CMK (cell line): ENCODE results near the gene SPATS2.
"Not testable (repeated sequence)": the region's sequence is repeated elsewhere in the genome, so short reads cannot be mapped to it uniquely, and the experiment has no call there.

Source experiments
- DNase-seq: peaks from one replicate; pipeline ENCODE4 v3.0.0-alpha.2; 2010; ENCODE audit warnings: low read depth

The SPATS2 gene

DNA sequence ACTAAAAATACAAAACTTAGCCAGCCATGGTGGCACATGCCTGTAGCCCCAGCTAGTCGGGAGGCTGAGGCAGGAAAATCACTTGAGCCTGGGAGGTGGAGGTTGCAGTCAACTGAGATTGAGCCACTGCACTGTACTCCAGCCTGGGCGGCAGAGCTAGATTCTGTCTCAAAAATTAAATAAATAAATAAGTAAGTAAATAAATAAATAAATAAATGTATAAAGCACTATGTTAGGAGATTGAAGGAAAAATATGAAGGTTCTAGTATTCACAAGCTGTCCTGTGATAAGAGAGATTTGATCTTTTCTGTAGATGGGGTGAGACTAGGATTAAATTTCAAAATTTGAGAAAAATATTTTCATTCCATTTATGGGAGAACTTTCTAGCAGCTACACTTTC is 14.9 kb upstream of the SPATS2 start:
- DNase-seq = no peak

- no peak for DNase-seq
These were observed 11.3 kb upstream of the SPATS2 start for GRCh38 chr12:49355913-49356312.

DNA sequence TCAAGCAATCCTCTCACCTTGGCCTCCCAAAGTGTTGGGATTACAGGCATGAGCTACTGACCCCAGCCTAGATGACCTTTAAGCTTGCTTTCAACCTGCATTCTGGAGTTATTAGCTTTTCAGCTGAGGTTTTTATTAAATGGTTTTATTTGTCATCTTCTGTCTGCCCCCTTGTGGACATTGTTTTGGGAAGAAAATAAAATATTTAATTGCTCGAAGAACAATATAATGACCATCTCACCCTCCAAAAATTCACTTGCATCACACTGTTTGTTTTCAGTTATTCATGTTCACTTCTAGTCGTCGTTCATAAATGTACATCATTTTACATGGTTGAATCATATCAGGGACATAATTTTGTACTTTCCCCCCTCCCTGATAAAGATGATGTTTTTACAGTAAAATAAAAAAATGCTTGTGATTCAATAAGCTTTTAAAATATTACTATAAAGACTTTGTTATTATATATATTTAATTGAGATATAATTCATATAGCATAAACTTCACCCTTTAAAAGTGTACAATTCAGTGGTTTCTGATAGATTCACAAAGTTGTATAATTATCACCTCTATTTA is 10.1 kb upstream of the SPATS2 start:
- DNase-seq = no peak

- peak; percentile 62 for DNase-seq
These were observed 8.7 kb upstream of the SPATS2 start for GRCh38 chr12:49358483-49359141.

DNA sequence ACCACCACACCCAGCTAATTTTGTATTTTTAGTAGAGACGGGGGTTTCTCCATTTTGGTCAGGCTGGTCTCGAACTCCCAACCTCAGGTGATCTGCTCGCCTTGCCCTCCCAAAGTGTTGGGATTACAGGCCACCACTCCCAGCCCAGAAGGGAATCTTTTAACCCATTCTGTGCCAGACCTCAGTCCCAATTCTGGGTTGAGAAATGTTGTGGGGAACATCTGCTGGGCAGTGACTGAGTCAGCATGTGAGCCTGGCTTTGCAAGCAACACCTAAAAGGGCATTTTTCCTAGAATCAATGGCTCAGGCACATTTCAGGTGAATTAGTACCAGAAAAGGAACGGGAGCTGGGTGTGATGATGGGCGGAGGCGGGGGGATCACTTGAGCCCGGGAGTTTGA is 7.6 kb upstream of the SPATS2 start:
- no peak for DNase-seq

- no peak for DNase-seq
These were observed 5.2 kb upstream of the SPATS2 start for GRCh38 chr12:49362077-49362476.

DNA sequence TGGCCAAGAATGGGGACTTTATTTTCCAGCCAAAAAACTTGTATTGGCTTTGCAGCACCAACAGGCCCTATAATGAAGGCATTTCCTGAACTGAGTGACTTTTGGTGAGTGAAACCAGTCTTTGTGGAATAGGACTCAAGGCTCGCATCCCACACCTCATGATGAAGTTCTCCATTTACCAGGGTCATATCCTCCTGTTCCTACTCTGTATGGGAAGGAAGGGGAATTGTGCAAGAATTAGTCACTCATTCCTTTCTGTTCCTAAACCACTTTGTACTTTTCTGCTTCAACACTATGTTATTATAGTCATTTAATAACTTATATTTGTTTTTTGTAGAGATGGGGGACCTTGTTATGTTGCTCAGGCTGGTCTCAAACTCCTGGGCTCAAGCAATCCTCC is 2.3 kb upstream of the SPATS2 start:
- no peak for DNase-seq

DNA sequence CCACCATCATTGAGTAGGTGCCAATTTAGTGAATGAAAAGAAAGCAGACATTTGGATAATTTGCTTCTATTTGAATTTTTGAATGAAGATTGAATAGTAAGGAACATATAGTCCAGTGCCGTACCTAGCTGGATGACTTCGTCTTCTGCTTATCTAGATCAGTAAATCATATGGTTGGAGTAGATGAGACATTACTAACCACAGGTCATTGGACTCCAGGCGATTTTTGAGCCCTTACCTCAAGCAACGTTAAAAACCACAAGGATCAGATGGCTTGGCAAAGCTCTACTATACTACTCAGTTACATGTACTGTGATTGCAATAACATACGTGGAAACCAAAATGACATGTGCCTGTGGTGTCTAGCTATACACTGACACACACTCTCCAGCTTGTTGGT is 1.7 kb upstream of the SPATS2 start:
- DNase-seq = no peak

DNA sequence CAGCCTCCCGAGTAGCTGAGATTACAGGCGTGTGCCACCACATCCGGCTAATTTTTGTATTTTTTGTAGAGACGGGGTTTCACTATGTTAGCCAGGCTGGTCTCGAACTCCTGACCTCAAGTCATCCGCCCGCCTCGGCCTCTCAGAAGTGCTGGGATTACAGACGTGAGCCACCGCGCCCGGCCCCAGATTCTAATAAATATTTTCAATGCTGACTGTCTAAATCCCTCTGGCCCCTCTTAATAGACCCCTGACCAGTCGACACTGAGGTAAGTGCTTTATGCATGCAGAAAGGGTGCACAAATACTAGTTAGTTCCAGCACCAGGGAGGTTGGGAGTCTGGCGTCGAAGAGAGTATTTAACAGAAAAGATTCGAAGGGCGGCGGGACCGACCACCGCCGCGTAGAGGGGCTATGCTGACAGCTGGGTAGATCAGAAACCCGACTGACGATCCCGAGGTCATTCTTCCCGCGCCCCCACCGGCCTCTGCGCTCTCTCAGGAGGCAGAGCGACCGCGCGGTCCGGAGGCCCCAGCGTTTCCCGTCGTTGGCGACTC is 1.1 kb upstream of the SPATS2 start:
- DNase-seq = no peak

DNA sequence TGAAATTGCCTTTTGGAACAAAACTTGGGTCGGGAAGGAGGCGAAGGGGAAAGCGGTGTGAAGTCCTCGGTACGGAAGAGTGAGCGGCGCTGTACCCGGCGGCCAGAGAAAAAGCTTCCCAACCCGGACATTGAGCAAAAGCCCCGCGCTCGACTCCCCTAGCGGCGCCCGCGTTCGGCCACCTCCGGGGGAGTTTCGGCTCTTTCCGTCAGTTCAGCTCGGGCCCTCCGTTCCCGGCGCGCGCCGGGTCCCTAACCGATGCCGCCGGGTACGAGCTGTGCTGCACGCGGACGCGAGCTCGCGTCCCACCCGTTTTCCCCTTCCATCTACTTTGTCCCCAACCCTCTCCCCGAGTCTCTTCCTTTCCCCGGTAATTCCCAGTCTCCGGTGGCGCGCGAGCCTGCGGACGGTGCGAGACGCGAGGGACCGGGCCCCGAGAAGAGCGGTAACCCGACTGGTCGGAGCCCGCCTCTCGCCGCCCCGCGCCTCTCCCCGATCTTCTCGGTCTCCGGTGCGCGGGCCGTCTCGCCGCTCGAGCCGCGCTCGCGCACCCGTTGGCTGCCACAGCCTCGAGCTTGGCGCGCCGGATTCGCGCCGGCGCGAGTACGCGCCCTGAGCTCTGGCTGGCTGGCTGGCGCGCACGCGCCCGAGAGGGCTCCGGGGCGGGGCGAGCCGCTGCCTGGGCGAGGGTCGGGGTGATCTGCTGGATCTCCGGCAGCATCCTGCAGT is 446 bp upstream of the SPATS2 start:
- DNase-seq = peak; percentile 89

- DNase-seq = no peak
These were observed 958 bp downstream of the SPATS2 start for GRCh38 chr12:49368240-49368600.

DNA sequence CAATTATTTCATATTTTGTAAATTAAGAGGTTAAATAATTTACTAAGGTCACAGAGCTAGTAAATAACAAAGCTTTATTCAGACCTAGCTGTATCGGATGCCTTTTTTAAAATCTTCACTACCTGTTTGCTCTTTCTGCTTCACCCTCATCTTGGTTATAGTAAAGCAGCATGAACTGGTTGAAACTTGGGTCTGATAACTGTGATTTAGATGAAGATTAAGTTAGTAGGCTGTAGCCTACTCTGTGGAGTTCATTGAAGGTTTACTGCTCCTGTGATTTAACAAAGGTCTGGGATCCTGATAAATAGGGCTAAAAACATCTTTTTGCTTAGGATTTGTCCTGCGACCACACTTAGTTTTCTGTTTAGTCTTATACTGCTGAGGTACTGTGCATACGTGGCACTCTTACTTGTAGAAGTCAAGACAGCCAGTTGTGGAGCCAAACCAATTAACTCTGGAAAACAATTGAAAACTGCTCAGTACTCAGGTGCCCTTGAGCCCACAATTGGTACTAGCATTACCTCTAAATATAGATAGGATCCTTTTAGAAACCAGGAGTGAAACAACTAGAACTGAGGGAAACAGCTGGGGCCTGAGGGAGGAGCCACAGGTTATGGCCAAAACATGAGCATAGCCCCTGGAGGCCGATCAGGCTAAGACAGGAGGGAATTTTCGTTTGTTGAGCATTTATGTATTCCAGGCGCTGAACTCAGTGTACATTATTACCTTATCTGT is 2.3 kb downstream of the SPATS2 start:
- DNase-seq = no peak

DNA sequence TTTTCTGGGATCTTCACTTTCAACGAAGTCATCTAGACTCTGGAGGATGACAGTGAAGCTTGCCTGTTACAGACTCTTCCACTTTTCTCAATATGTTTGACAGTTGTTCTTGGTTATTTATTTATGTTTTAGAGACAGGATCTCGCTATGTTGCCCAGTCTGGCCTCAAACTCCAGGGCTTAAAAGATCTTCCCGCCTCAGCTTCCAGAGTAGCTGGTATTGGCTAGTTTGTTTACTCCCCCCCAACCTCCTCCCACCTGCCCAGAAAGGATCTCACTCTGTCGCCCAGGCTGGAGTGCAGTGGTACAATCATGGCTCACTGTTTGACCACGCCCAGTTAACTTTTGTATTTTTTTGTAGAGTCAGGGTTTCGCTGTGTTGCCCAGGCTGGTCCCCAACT is 3.3 kb downstream of the SPATS2 start:
- no peak for DNase-seq

- no peak for DNase-seq
These were observed 8.1 kb downstream of the SPATS2 start for GRCh38 chr12:49375406-49375805.

DNA sequence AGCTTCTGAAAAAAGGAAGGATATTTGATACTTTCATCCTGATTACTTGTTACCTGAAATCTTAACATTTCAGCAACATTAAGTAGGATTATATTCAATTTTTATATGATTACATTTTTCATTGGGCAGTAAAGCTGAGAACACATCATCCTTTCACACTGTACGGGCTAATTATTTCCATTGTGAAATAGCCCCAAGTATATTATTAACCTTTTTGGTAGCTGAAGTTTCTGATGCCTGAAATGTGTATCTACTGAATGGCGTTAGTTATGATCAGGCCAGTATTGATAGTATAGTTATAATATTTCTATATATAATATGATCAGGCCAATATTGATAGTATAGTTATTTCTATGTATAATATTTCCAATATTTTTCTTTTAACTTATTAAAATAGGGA is 10.1 kb downstream of the SPATS2 start:
- no peak for DNase-seq

GRCh38 chr12:49380184-49380583 is 12.9 kb downstream of the SPATS2 start:
- DNase-seq = not testable (repeated sequence)

GRCh38 chr12:49388682-49389386 is 21.6 kb downstream of the SPATS2 start:
- no peak for DNase-seq

- no peak for DNase-seq
These were observed 22.1 kb downstream of the SPATS2 start for GRCh38 chr12:49389387-49389703.

- no peak for DNase-seq
These were observed 29.7 kb downstream of the SPATS2 start for GRCh38 chr12:49397000-49397399.

- no peak for DNase-seq
These were observed 33.0 kb downstream of the SPATS2 start for GRCh38 chr12:49400304-49400703.

DNA sequence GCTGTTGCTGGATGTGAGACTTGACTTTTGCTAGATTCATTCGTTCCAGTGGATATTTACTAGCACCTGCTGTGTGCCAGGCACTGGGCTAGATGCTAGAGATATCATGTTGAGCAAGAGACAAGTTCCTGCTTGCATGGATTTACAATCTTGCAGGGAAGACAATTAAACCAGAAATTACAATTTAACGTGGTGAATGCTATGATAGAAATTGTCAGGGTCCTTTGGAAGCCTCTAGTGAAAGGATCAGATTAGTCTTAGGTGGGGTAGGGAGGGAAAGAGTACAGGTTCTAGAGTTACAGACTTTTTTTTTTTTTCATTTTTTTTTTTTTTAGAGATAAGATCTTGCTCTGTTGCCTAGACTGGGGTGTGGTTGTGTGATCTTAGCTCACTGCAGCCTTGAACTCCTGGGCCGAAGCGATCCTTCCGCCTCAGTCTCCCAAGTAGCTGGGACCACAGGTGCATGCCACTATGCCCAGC is 36.7 kb downstream of the SPATS2 start:
- no peak for DNase-seq

DNA sequence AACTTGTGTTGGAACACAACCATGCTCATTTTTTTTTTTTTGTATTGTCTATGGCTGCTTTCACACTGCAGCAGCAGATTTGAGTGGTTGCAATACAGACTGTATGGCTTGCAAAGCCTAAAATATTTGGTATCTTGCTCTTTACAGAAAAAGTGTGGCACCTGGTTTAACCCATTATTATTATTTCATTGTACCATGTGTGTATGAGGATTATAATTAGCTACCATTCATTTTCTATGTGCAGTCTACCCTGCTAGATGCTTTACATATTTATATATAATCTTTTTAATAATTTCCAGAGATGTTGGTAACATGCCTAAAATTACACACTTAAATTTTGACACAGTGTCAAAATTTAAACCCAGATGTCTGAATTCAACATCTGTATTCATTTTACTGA is 37.7 kb downstream of the SPATS2 start:
- no peak for DNase-seq
